Measurements from ENCODE around the gene RIPOR3. TPM values are rescaled to one million over a fixed set of nuclear protein-coding genes. Genes with fewer than 3 reads are reported as not detected.
A peak's percentile ranks its signal among the peaks of the same experiment; 100 is the strongest.

RIPOR3 gene
- total and polyA plus RNA-seq, 2 experiments from 2014 or later = 5.6 to 5.7 TPM

- WGBS (ENCODE audit: low lambda C conversion rate, missing lambda C conversion rate) = 82% methylated on average over 9 of the region's 9 CpGs
- Histone ChIP-seq H3K36me3 (replicated peaks; ENCODE audit: insufficient read depth, low read depth) (no peaks in the 10 kb centered on the region), H3K27ac (no peak overlapping the region), H3K4me3 (no peak overlapping the region), H3K4me1 (ENCODE audit: insufficient read depth) (peaks cover 4% of the 10 kb centered on the region), H4K20me1 (ENCODE audit: insufficient read depth, poor library complexity, severe bottlenecking) (no peaks in the 10 kb centered on the region), H2AFZ (no peak overlapping the region), H3K4me2 (no peak overlapping the region), H3K9me3 (ENCODE audit: low read depth) (no peaks in the 10 kb centered on the region), H3K79me2 (no peaks in the 10 kb centered on the region), H3K9me2 (replicated peaks; ENCODE audit: insufficient read depth) (no peaks in the 10 kb centered on the region), H3K27me3 (no peaks in the 10 kb centered on the region)
- DNase-seq (ENCODE audit: low spot score) = no peak
- TF ChIP-seq EZH2phosphoT487 (IDR thresholded peaks at IDR 0.05; ENCODE audit: low read depth, severe bottlenecking, unreplicated experiment) (no peak), EZH2 (IDR thresholded peaks at IDR 0.05; ENCODE audit: borderline replicate concordance) (no peak), CTCF (IDR thresholded peaks at IDR 0.05; ENCODE audit: poor library complexity) (no peak)
Observed at GRCh38 chr20:50627747-50628146, 63.6 kb downstream of the RIPOR3 start.

- Histone ChIP-seq H3K9me3 (ENCODE audit: low read depth) (no peaks in the 10 kb centered on the region), H3K4me3 (no peak overlapping the region), H3K4me1 (ENCODE audit: insufficient read depth) (peaks cover 4% of the 10 kb centered on the region), H3K27me3 (no peaks in the 10 kb centered on the region), H3K79me2 (no peaks in the 10 kb centered on the region), H3K4me2 (no peak overlapping the region), H4K20me1 (ENCODE audit: insufficient read depth, poor library complexity, severe bottlenecking) (no peaks in the 10 kb centered on the region), H2AFZ (no peak overlapping the region), H3K36me3 (replicated peaks; ENCODE audit: insufficient read depth, low read depth) (no peaks in the 10 kb centered on the region), H3K9me2 (replicated peaks; ENCODE audit: insufficient read depth) (no peaks in the 10 kb centered on the region), H3K27ac (no peak overlapping the region)
- WGBS (ENCODE audit: low lambda C conversion rate, missing lambda C conversion rate) = 62% methylated on average over 14 of the region's 15 CpGs
- TF ChIP-seq EZH2phosphoT487 (IDR thresholded peaks at IDR 0.05; ENCODE audit: low read depth, severe bottlenecking, unreplicated experiment) (no peak), CTCF (IDR thresholded peaks at IDR 0.05; ENCODE audit: poor library complexity) (peak; percentile 59)
- peak; percentile 68 for DNase-seq (ENCODE audit: low spot score)
Observed at GRCh38 chr20:50625986-50626677, 65.2 kb downstream of the RIPOR3 start.

GRCh38 chr20:50624351-50625016 lies 66.9 kb downstream of the RIPOR3 start:
- no peak overlapping the region for H3K27ac ChIP-seq
- no peaks in the 10 kb centered on the region for H3K27me3 ChIP-seq
- WGBS (ENCODE audit: low lambda C conversion rate, missing lambda C conversion rate) = 75% methylated on average over 16 of the region's 18 CpGs
- no peak for DNase-seq (ENCODE audit: low spot score)
- no peaks in the 10 kb centered on the region for H3K9me2 ChIP-seq (replicated peaks; ENCODE audit: insufficient read depth)
- H3K4me3 ChIP-seq = no peak overlapping the region
- TF ChIP-seq EZH2 (IDR thresholded peaks at IDR 0.05; ENCODE audit: borderline replicate concordance) (no peak), EZH2phosphoT487 (IDR thresholded peaks at IDR 0.05; ENCODE audit: low read depth, severe bottlenecking, unreplicated experiment) (no peak), CTCF (IDR thresholded peaks at IDR 0.05; ENCODE audit: poor library complexity) (no peak)
- no peaks in the 10 kb centered on the region for H3K79me2 ChIP-seq
- H3K9me3 ChIP-seq (ENCODE audit: low read depth) = no peaks in the 10 kb centered on the region
- H3K36me3 ChIP-seq (replicated peaks; ENCODE audit: insufficient read depth, low read depth) = no peaks in the 10 kb centered on the region
- H3K4me1 ChIP-seq (ENCODE audit: insufficient read depth) = peaks cover 4% of the 10 kb centered on the region
- no peak overlapping the region for H3K4me2 ChIP-seq
- no peak overlapping the region for H2AFZ ChIP-seq
- H4K20me1 ChIP-seq (ENCODE audit: insufficient read depth, poor library complexity, severe bottlenecking) = no peaks in the 10 kb centered on the region

Measured in hepatocyte (in vitro differentiated cells).